Effector memory CD4-positive, alpha-beta T cell (primary cell): Measurements from ENCODE around the gene SHLD2.
"Not testable (repeated sequence)": the region's sequence is repeated elsewhere in the genome, so short reads cannot be mapped to it uniquely, and the experiment has no call there.

ENCODE experiments used
- DNase-seq, 3 donors: peaks; one replicate each; pipeline ENCODE4 v3.0.0-alpha.2; 2020
- H3K27ac ChIP-seq: 2 replicates; pipeline ENCODE4 v1.7.0; 2013; ENCODE audit warnings: mild to moderate bottlenecking, low read length, moderate library complexity; ENCODE audit not compliant: insufficient read depth, poor library complexity, severe bottlenecking
- H3K27me3 ChIP-seq: replicated peaks from 2 replicates; pipeline ENCODE4 v1.7.0; 2013; ENCODE audit warnings: mild to moderate bottlenecking, low read length; ENCODE audit not compliant: insufficient read depth, control insufficient read depth, poor library complexity, severe bottlenecking
- H3K36me3 ChIP-seq: 2 replicates; pipeline ENCODE4 v1.7.0; 2013; ENCODE audit warnings: mild to moderate bottlenecking, low read length, moderate library complexity; ENCODE audit not compliant: control insufficient read depth, insufficient read depth
- H3K4me1 ChIP-seq: 2 replicates; pipeline ENCODE4 v1.7.0; 2013; ENCODE audit warnings: low read length, mild to moderate bottlenecking; ENCODE audit not compliant: control insufficient read depth, insufficient read depth, poor library complexity, severe bottlenecking
- H3K4me3 ChIP-seq: 2 replicates; pipeline ENCODE4 v1.7.0; 2013; ENCODE audit warnings: low read length, low read depth, mild to moderate bottlenecking; ENCODE audit not compliant: insufficient read depth, poor library complexity, severe bottlenecking
- H3K9me3 ChIP-seq: 2 replicates; pipeline ENCODE4 v1.7.0; 2013; ENCODE audit warnings: mild to moderate bottlenecking, low read length, moderate library complexity; ENCODE audit not compliant: control insufficient read depth

SHLD2 gene

DNA sequence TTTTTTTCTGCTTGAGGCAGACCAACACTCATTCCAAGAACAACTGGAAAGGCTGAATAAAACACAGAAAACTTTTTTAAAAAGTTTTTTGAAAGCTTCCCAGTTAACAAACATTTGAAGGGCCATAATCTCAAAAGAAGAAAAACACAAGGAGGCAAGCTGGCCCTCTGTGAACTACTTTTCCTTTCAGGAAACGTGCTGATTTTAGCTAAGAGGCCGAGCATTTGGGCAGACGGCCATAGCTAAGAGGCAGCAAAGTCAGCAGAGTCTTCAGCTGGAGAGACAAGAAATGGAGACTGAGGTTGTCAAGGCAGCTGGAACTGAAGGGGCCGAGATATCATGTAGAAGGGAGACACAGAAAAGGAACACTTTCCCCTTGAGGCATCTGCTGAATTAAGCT, 111.9 kb downstream of the SHLD2 start:
- not testable (repeated sequence) for H3K9me3 ChIP-seq, H3K4me1 ChIP-seq, DNase-seq, H3K36me3 ChIP-seq, H3K27ac ChIP-seq, H3K4me3 ChIP-seq, H3K27me3 ChIP-seq

DNA sequence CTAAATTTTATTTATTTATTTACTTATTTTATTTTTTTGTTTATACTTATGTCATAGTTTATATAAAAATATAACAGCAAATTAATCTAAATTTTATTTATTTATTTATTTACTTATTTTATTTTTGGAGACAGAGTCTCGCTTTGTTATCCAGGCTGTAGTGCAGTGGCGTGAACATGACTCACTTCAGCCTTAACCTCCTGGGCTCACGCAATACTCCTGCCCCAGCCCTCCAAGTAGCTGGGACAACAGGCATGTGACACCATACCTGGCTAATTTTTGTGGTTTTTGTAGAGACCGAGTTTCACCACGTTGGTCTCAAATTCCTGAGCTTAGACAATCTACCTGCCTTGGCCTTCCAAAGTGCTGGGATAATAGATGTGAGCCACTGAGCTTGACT, 115.3 kb downstream of the SHLD2 start:
- not testable (repeated sequence) for DNase-seq, H3K4me1 ChIP-seq, H3K27me3 ChIP-seq, H3K36me3 ChIP-seq, H3K9me3 ChIP-seq, H3K4me3 ChIP-seq, H3K27ac ChIP-seq

DNA sequence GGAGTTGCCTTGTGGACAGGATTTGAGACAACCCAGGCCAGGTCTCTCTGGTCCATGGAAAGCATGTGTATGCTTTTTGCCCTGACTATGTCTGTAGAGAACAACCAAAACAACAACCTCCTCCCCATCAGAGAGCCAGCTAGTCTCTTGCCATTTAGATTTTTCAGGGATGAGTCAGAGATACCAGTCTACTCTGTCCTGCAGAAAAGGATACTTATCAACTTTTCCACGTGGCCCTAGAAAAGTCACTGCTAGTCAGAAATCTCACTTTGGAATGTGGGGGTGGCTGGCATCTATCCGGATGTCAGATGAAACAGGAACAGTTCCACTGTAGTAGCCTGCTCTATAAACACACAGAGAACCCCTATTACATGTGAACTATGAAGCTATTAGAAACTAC, 116.8 kb downstream of the SHLD2 start:
- not testable (repeated sequence) for H3K27me3 ChIP-seq, H3K4me3 ChIP-seq, DNase-seq, H3K27ac ChIP-seq, H3K4me1 ChIP-seq, H3K9me3 ChIP-seq, H3K36me3 ChIP-seq

DNA sequence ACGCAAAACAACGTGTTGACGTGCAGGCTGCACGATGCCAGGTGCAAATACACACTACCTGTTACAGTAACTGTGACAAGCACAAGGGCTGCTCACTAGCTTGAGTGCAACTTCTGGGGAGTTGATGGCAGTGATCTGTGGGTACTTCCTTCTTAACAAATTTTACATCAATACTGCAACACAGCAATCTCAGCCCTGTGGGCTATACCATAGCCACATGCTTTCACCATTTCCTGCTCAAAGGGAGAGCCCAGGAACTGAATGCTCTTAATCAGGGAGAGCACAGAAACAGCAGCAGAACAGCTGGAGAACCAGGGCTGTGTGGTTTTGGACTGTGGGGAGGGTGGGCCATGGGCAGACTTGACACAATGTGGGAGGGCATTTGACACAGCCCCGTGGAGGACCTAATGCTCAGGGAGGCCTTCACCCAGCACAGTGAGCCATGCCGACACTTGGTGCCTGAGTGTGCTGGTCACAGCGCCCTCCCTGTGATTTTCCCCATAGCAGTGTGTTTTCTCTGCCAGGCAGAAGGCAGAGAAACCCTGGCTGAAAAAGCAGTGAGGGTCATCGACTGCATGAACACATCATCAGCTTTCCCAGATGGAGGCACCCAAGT, 118.3 kb downstream of the SHLD2 start:
- not testable (repeated sequence) for DNase-seq, H3K4me1 ChIP-seq, H3K4me3 ChIP-seq, H3K27ac ChIP-seq, H3K27me3 ChIP-seq, H3K36me3 ChIP-seq, H3K9me3 ChIP-seq

DNA sequence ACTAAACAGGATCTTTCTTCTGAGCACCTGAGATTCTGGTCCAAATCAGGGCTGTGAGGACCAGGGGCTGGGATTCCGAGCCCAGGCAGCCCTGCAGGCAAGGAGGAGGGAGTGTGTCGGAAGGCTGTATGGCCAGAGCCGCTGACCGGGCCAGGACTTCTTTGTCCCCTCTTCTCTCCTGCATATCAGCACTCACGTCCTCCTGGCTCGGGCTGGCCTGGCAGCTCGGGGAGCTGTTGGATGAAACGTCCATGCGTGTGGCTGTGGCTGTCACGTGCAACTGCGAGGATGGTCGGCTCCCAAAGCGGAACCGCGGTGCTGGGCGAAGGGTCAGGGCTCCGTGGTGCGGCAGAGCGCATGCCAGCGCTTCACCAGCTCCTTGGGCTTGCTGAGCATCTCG, 118.8 kb downstream of the SHLD2 start:
- not testable (repeated sequence) for H3K9me3 ChIP-seq

DNA sequence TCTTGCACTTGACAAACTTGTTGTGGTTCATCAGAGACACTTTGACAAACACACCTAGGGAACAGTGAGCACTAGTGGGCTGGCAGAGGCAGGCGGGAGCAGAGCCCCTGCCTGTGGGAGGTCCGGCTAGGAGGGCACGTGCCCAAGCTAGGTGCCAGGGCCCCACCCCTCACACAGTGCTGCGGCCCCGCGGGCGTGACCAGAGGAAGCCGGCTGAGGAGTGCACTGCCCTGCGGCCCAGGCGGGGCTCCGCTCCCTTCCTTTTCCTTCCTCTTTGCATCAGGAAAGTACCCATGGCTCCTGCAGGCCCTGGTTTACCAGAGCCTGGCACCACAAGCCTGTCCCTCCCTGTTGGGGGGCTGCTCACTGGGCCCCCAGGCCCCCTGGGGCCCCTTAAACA, 121.1 kb downstream of the SHLD2 start:
- H3K27me3 ChIP-seq, H3K9me3 ChIP-seq, H3K27ac ChIP-seq, DNase-seq, H3K36me3 ChIP-seq, H3K4me1 ChIP-seq, H3K4me3 ChIP-seq: not testable (repeated sequence)

More for the DNA sequence above, 118.8 kb downstream of the SHLD2 start:
- not testable (repeated sequence) for H3K4me3 ChIP-seq, H3K36me3 ChIP-seq, H3K4me1 ChIP-seq, DNase-seq, H3K27ac ChIP-seq, H3K27me3 ChIP-seq

DNA sequence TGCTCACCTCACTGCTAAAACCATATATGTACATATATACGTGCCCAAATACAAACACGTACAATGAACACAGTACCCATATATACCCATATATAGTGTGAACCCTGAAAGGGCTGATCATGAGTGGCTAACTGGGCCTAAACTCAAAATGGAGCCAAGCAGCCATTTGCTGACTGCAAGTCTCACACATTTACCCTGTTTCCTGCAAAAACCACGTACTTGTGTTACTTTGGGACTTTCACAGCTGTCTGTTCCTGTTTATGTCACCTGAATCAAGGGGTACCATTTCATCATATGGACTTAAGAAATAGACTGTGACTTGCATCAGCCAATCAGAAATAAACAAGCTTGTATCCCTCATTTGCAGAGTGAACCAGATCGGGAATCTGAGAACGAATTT, 124.4 kb downstream of the SHLD2 start:
- not testable (repeated sequence) for DNase-seq, H3K36me3 ChIP-seq, H3K9me3 ChIP-seq, H3K27me3 ChIP-seq, H3K4me3 ChIP-seq, H3K27ac ChIP-seq, H3K4me1 ChIP-seq

DNA sequence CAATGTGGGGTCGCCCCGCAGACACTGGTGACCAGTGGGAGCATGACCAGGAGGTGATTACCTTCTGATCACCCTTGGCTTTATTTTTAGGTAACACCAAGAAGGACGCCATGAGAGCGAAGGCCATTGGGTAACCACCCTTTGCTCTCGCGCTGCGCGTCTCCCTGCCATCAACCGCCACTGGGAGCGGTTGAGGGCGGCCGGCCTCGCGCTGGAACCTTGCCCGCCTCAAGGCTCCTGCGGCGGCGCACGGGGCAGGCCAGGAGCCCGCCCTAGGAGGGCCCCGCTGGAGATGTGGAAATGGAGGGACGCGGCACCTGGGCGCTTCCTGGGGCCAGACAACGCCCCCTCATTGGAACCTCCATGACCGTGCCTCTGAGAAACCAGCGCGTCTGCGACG, 127.8 kb downstream of the SHLD2 start:
- not testable (repeated sequence) for H3K27me3 ChIP-seq, H3K4me3 ChIP-seq, H3K36me3 ChIP-seq, H3K27ac ChIP-seq, H3K4me1 ChIP-seq, H3K9me3 ChIP-seq, DNase-seq

DNA sequence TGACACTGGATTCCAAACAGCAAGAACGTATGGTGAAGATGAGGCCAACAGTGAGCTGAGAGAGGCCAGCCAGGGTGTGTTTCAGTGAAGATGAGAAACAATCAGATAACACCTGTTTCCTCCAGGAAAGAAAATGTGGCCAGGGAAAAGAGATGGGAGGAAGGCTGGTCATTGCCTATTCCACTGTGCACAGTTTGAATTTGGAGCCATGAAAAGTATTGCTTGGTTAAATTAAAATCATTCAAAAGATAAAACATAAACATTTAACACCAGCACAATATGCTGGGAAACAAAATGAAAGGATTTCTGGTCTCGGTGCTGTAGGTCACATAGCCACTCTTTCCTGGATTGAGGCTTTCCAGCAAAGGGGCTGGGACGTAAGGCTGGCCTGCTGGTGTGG, 130.1 kb downstream of the SHLD2 start, which contains the start of gene NUTM2A:
Gene NUTM2A (plus strand): TSS at position 301 of the 400 bp plus-strand sequence. CDS start 383 bp downstream, outside the sequence.
- H3K9me3 ChIP-seq, H3K4me1 ChIP-seq, DNase-seq, H3K4me3 ChIP-seq, H3K27me3 ChIP-seq, H3K27ac ChIP-seq, H3K36me3 ChIP-seq: not testable (repeated sequence)

DNA sequence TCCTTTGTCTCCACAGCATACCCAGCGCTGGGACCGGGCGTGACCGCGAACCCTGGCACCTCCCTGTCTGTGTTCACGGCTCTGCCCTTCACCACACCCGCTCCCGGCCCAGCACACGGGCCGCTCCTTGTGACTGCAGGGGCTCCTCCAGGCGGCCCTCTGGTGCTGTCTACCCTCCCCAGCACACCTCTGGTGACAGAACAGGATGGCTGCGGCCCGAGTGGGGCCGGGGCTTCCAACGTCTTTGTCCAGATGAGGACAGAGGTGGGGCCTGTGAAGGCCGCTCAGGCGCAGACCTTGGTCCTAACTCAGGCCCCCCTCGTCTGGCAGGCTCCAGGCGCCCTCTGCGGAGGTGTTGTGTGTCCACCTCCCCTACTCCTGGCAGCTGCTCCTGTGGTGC, 133.2 kb downstream of the SHLD2 start:
- H3K4me1 ChIP-seq, H3K9me3 ChIP-seq, H3K4me3 ChIP-seq, H3K27me3 ChIP-seq, DNase-seq, H3K27ac ChIP-seq, H3K36me3 ChIP-seq: not testable (repeated sequence)

DNA sequence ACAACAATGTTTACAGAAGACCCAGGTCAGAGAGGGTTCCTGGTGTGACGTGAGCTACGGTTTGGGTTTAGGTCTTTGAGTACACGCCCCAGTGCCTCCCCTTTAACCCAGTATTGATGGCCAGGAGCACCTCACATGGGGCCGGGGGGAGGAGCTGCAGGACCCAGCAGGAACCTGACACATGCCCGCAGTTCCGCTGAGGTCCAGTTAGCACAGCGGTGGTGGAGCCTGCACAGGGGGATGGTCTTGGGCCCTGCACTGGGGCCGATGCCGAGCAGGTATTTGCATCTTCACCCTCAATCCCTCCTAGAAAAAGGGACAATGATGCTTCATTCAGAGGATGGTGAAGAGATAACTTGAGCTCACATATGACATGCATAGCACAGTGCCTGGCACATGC, 134.2 kb downstream of the SHLD2 start:
- H3K36me3 ChIP-seq, result not testable (repeated sequence)

More for the DNA sequence above, 134.2 kb downstream of the SHLD2 start:
- not testable (repeated sequence) for H3K9me3 ChIP-seq, H3K27me3 ChIP-seq, H3K27ac ChIP-seq, H3K4me3 ChIP-seq, DNase-seq, H3K4me1 ChIP-seq
